GM12864 (cell line): ENCODE measurements around the gene TBC1D3K.
"Not testable (repeated sequence)": the region's sequence is repeated elsewhere in the genome, so short reads cannot be mapped to it uniquely, and the experiment has no call there.

ENCODE experiments used
- DNase-seq: peaks from one replicate; pipeline ENCODE4 v3.0.0-alpha.2; 2011; ENCODE audit warnings: low read depth
- H3K4me3 ChIP-seq: 2 replicates; pipeline ENCODE4 v1.5.1; 2011; ENCODE audit warnings: mild to moderate bottlenecking, low read depth, low read length, control low read depth
- CTCF ChIP-seq: IDR thresholded peaks from 2 replicates; pipeline ENCODE4 v1.5.1; 2011; ENCODE audit warnings: low read depth, mild to moderate bottlenecking, moderate library complexity, low read length, control low read depth, inconsistent platforms; ENCODE audit errors: missing control alignments

TBC1D3K gene

GRCh38 chr17:37924115-37924514, at the start of gene TBC1D3K:
Gene TBC1D3K, plus strand, starts transcription at chr17:37924415. Its CDS starts 1,585 bp downstream, at chr17:37926000.
- not testable (repeated sequence) for H3K4me3 ChIP-seq, DNase-seq

GRCh38 chr17:37884516-37884915, 39.7 kb upstream of the TBC1D3K start:
- peak overlapping the region; percentile 33 for H3K4me3 ChIP-seq
- no peak for TF ChIP-seq CTCF
- DNase-seq: peak; percentile 38

- H3K4me3 ChIP-seq: no peak overlapping the region
- no peak for TF ChIP-seq CTCF
- DNase-seq: no peak
Observed at GRCh38 chr17:37885136-37885535, 39.1 kb upstream of the TBC1D3K start.

- no peak for TF ChIP-seq CTCF
- DNase-seq: no peak
- no peak overlapping the region for H3K4me3 ChIP-seq
Observed at GRCh38 chr17:37888881-37889280, 35.3 kb upstream of the TBC1D3K start.

- not testable (repeated sequence) for DNase-seq
Observed at GRCh38 chr17:37896961-37897360, 27.3 kb upstream of the TBC1D3K start.

More at GRCh38 chr17:37896961-37897360, 27.3 kb upstream of the TBC1D3K start:
- H3K4me3 ChIP-seq: not testable (repeated sequence)
